AML-193 (cell line): ENCODE results near the gene LRWD1.

Experiments used
- DNase-seq, 2 experiments: peaks; one replicate each; lab custom pipeline; 2025; lab: John Stamatoyannopoulos, UW

LRWD1 gene

DNA sequence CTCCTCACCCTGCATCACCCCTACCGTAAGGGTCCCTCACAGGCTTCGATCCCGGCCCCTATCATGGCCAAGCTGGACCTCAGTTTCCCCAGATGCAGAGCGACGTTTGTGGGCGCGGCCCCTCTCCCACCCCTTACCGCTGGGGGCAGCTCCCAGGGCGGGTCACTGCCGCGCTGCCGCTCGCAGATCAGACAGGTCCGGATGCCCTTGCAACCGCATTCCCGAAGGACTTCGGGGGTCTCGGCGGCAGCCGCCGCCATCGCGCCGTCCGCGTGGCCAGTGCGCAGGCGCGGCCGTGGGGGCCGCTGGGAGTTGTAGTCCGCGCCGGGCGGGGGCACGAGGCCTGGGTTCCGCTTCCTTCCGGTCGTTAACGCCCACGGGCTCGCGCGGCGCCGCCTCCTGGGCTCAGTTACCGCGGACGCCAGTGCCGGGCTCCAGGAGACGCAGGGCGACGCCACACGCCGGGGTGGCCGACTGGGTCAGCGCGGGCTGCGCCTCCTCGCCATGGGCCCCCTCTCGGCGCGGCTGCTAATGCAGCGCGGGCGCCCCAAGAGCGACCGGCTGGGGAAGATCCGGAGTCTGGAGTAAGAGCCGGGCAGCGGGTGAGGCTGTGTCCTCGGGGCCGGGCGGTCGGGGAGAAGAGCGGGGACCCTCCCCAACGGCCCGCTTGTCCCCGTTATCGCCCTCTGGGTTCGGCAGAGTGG lies at the start of gene LRWD1, which contains the start of gene ALKBH4:
Gene LRWD1 (plus strand): TSS at position 408 of the 704 bp plus-strand sequence. CDS start 97 bp downstream, at position 505.
Gene ALKBH4 (minus strand): TSS at position 287 of the 704 bp plus-strand sequence. CDS start 27 bp downstream, at position 260.
- DNase-seq: peak; percentile 86 to 87

DNA sequence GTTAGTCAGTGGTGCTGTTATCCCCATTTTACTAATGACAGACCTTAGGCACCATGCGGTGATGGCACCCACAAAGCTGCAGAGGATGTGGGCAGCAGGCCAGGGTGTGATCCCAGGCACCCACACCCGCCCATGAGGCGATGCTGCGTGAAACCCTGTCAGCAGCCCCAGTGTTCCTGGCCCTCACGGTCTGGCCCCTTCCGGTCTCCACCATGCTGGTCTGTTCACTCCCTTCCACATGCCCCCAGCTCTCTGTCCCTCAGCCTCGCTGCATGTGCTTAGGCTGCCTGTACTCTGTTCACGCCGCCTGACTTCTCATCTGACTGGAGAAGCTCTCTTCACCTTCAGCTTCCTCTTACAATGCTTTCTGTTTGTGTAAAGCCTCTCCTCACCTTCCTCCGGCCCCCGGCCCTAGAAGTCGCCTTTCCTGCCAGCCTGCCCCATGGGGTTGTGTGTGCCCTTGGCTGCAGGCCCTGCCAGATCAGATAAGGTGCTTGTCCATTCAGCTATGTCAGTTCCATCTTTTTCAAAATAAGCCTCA lies 49.0 kb upstream of the LRWD1 start:
- no peak for DNase-seq

DNA sequence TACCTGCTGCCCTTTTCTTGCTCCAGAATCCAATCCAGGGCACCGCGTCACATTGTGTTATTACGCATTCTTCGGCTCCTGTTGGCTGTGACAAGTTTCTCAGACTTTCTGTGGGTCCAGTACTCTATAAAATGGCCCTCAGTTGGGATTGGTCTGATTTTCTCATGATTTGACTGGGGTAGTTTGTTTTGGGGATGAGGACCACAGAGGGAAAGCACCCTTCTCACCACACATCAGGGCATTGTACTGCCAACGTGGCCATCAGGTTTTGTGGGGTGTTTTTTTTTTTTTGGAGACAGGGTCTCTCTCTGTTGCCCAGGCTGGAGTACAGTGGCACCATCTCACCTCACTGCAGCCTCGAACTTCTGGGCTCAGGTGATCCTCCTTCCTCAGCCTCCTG lies 48.4 kb upstream of the LRWD1 start:
- no peak for DNase-seq

DNA sequence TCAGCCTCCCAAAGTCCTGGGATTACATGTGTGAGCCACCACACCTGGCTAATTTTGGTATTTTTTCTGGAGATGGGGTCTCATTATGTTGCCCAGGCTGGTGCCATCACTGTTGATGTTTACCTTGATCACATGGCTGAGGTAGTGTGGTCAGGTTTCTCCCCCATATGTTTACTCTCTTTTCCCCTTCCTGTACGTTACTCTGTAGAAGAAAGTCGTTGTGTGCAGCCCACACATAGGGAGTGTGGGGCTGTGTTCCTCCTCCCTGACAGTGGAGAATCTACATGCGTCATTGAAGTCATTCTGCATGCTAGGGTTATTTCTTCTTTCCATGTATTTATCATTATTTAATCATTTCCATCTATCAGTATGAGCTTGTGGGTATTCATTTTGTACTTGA lies 47.7 kb upstream of the LRWD1 start:
- DNase-seq: no peak

DNA sequence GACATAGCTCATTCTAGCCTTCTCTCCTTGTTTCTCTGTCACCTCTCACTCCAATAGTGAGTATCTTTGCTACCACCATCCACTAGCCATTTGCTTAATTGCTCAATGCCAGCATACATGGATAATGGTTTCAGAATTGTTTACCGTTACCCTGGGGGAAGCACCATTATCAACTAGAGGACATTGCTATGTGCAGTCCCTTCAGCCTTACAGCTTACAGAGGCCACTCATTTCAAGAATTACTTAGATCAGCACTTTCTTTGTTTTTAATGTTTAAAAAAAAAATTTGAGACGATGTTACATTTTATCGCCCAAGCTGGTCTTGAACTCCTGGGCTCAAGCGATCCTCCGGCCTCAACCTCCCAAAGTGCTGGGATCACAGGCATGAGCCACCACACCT lies 46.2 kb upstream of the LRWD1 start:
- no peak for DNase-seq

DNA sequence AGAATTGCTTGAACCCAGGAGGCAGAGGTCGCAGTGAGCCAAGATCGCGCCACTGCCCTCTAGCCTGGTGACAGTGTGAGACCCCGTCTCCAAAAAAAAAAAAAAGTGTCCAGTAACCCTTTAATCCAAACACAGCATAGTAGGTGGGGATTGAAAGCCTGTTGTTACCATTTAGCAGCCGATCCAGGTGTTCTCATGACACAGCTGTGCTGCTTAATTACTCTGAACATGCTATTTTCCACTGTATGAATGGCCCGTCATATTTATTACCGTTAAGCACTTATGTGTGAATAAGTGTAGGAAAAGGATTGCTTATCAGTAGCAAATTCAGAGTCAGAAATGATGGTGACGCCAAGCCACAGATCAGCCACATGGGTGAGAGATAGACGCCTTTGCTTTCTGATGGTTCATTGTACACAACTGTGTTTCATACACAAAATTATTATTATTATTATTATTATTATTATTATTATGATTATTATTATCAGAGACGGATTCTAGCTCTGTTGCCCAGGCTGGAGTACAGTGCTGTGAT lies 43.0 kb upstream of the LRWD1 start:
- DNase-seq: no peak

DNA sequence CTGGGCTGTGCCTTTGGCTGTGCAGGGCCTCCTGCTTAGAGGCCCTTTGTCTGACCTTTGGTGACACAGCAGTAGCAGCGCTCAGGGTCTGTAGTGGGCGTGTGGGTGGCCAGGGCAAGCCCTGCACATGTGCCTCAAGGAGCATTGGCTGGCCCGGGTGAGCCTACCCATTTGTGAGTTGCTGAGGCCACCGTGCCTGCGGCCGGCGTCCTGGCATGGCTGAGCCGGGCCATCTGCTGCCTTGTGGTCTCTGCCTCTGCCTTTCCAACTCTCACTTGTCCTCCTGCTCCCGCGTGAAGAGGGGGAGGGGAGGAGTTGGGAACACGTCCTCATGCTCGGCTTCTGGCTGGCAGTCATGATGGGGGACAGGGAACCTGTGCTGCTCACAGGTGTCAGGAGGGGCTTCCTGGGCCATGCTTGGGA lies 40.6 kb upstream of the LRWD1 start:
- no peak for DNase-seq

DNA sequence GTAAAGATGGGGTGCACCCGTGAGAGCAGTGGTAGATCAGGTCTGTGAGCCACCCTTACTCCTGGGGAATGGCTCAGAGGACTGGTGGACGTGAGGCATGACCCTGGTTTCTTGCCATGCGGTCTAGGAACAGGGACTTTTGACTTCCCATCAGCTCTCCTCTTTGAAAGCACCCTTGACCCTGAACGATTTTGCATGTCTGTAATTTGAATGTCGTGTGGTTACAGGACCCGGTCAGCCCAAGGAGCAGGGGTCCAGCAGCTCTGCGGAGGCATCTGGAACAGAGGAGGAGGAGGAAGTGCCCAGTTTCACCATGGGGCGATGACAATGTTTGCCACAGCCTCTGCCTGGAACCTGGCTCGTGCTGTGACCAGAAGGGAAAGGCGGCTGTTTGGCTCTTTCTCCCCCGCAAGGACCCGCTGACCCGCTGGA lies 40.0 kb upstream of the LRWD1 start:
- DNase-seq: no peak

DNA sequence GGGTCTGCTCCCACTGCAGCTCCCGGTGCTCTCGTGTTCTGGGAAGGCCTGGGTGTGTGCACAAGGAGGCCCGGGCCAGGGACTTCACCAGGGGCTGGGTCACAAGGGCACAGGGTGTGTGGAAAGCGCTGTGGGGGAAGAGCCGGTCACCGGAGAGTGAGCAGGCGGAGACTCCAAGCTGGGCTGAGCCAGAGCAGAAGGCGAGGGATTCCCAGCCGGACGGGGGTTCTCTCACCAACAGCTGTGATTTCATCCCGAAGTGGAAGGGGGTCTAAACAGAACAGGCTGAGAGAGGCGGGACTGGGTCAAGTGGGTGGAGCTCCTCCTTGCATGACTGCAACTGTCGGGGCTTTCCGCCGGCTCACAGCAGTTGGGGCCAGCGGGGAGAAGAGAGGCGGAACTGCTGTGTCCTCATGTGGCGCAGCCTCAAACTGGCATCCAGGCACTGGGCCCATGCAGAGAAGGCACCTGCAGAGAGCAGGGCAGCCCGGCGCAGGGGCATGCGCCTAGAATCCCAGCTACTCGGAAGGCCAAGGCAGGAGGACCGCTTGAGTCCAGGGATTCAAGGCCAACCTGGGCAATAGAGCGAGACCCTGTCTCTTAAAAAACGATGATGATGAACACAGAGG lies 39.0 kb upstream of the LRWD1 start:
- no peak for DNase-seq

DNA sequence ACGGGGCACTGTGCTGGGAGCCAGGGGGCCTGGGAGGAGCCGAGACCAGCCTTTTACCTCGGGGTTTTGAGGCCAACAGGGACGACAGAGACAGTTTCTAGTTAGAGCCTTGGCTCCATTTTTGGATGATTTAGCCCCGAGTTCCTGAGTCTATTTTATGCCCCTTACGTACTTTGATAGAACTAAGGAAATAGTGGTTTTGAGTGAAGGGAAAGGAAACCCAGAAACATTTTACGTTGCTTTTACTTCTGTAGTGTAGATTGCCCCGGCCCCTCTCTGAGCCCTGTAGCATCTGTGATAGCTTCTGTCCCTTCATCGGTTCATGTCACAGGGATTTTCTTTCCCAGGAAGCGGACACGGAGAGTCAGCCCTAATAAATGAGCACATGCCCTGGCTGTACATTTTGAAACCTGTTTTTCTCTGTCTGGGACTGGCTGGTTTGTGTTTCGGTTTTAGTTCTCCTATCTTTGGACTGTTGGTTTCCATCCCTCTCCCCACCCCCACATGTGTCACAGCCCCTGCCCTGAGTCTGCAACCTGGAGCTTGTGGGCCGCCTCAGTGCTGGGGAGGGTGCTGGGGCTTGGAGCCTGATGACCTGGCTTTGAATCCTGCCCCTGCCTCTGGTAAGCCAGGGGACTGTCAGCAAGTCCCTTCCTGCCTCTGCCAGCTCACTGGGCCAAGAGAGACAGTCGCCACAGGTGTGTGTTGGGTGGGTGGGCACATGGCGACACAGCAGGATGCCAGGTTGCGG lies 38.3 kb upstream of the LRWD1 start:
- no peak for DNase-seq

DNA sequence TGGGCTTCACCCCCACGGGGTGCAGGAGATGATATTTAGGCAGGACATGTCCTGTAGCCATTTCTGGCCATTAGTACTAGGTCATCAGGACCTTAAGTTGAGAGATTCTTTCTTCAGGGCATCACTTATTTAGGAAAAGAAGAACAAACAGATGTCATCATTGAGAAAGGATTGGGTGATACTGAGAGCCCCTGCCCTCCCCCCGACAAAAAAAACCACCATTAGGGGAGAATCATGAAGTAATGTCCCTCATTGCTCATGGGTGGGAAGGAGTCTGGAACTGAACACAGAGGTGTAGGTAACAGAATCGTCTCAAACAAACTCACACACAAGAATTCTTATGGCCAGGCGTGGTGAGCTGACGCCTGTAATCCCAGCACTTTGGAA lies 37.8 kb upstream of the LRWD1 start:
- no peak for DNase-seq

DNA sequence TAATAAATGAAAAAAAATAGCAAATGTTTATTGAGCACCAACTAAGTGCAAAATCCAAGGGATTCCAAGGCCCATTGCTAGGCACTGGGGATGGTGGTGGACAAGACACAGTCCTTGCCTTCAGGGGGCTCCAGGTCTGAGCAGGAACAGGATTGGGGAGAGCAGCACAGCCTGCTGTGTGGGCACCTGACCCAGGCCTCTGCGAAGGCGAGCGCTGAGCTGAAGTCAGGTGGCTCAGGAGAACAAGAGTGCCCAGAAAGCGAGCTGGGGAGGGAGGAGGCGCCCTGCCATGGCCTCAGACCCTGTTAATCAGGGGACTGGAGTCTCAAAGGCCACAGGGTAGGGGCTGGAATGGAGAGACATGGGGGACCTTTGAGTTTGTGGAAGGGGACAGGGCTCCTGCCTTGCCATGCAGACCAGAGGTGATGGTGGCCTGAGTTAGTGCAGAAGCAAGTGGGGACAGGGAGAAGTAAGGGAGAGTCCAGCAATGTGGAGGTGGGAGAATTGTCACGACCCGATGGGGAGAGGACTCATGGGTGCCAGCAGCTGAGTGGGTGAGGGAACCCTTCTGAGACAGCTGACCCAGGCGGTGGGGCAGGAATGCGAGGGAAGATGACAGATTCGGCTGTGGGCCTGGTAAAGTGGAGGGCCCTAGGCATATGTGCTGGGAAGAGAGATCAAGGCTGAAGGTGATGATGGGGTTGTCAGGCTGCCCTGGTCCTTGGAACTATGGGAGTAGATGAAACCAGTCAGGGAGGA lies 35.5 kb upstream of the LRWD1 start:
- no peak for DNase-seq

DNA sequence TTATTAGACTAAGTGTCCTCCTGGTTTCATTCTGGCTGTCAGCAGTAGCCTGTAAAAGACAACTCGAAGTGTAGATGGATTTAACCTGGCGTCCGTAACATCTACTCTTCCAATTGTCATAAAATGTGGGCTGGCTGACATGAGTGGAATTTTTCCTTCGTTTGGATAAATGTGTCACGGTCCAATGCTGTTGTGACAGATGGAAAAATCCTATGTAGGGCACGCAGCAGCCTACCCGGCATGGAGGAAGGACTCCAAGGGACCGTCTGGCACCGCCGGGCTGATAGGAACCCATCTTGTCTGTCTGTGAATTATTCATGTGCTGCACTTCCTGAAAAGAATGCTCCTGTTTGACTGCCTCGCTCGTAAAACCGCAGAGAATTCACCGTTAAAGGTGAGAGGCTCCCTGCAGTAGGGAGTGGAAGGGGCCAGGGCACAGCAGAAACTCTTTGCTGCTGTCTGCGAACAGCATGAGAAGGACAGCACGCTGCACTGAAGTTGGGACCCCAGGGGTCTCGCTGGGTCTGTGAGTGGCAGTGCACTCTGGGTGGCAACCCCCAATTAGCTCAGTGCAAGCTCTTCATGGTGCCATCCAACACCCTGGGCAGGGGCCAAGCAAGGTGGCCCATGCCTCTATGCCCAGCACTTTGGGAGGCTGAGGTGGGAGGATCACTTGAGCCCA lies 33.0 kb upstream of the LRWD1 start:
- no peak for DNase-seq

DNA sequence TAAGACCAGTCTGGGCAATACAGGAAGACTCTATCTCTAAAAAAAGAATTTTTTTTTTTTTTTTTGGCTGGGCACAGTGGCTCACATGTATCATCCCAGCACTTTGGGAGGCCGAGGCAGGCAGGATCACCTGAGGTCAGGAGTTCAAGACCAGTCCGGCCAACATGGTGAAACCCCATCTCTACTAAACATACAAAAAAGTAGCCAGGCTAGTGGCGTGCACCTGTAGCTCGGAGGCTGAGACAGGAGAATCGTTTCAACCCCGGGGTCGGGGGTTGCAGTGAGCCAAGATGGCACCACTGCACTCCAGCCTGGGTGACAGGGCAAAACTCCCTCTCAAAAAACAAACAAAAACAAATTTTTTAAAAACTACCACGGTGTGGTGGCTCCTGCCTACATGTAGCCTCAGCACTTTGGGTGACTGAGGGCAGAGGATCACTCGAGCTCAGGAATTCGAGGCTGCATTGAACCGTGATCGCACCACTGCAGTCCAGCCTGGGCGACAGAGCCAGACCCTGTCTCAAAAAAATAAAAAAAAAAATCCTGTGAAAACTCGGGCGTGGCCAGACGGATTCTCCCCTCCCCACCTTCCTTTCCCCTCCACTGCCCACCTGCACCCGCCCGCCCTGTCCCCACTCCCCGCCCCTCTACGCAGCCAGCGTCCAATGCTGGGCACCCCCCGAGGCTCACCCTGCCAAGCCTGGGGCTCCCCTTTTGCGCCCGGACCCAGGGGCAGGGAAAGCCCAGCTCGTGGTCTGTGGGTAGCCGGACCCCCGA lies 32.2 kb upstream of the LRWD1 start:
- DNase-seq: no peak

DNA sequence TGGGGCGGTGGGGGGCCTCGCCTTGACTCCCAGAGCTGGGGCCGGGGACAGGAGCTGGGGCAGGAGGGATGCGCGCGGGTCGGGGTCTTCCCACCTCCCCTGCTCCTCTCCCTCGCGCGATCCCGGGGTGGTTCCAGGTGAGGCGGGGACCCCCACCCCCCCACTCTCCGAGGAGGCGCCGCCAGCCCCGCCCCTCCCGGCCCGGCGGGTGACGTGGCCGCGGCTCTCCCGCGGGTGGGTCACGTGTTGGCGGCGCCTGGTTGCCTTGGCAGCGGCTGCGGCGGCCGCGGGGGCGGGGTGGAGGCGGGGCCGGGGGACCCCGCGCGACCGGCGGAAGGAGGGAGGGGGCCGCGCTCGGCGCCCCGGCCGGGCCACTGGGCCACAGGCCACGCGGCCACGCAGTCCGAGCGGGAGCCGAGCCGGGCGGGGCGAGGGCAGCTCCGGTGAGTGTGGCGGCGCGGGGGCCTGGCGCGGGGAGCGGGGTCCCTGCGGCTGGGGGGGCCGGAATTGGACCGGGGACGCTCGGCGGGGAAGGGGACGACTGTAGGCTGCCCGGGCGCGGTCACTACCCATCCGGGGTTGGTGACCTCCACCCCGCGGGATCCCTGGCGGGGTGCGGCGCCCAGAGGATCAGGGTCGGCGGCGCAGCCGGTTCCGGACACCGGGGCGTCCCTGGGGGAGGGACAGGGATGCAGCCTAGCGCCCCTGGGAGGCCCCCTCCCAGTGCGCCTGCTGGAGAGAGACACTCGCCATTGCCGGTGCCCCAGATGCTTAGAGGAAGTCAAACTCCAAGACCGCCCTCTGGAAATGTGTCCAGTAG lies 31.4 kb upstream of the LRWD1 start, which contains the start of gene ORAI2:
Gene ORAI2 (plus strand): TSS at position 357 of the 820 bp plus-strand sequence. CDS start 5,382 bp downstream, outside the sequence.
- DNase-seq: peak; percentile 8 to 31

DNA sequence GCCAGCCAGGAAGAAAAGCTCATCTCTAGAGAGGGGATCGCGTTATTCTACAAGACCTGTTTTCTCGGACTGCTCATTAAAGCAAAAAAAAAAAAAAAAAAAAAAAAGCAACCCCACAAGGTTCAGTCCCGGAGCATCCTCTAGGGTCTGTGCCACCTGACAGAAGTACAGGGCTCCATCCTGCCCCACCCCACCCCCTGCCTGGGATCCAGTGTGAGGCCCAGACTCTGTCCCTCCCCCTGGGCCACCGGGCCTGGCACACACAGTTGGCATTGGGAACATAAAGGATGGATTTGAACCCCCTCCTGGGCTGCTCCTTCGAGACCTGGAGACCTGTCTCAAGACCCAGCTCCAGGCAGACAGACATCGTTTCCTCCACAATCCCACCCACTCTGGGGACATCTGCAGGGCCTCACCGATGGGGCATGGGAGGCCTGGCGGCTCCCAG lies 30.7 kb upstream of the LRWD1 start:
- no peak for DNase-seq

DNA sequence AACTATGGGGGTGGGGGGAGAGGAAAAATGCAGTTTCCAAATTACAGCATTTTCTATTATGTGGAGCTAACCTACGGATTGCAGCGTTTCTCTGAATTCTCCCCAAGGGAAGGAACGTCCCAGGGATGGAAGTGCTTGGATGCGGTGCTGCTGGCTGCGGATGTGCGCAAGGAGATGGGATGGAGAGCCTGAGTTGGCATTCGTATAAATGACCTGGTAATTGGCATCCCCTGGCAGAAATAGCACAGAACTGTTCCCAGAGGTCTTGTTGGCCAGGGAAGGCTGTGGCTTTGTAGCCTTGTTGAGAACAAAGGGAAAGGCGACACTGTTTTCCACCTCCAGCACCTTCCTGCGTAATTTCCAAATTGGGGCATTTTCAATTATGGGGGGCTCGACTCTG lies 28.7 kb upstream of the LRWD1 start:
- DNase-seq: no peak

DNA sequence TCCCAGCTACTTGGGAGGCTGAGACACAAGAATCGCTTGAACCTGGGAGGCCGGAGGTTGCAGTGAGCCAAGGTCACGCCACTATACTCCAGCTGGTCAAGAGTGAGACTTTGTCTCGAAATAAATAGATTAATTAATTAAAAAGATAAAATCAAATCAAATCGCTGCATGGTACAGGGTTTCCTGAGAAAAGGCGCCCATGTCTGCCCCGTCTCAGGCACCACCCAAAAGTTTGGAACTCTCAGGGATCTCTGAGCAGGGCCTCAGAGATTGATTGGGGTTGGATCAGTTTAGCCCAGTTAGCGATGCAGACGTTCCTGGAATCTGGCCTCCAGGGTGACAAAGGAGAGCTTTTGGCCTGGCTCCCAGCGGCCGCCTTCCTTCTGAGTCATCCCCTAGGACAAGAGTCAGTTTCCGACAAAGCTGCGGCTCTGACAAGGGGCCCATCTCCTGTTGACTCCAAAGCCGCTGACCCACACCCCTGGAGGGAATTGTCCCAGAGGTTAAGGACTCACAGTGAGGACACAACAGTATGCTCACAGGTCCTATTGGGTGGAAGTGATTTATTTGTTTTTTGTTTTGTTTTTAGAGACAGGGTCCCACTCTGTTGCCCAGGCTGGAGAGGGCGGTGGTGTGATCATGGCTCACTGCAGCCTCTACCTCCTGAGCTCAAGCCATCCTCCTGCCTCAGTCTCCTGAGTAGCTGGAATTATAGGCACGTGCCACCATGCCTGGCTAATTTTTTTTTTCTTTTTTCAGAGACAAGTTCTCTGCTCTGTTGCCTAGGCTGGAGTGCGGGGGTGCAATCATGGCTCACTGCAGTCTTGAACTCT lies 24.6 kb upstream of the LRWD1 start:
- DNase-seq: no peak
